ENCODE data around the gene CRB2.

DNA sequence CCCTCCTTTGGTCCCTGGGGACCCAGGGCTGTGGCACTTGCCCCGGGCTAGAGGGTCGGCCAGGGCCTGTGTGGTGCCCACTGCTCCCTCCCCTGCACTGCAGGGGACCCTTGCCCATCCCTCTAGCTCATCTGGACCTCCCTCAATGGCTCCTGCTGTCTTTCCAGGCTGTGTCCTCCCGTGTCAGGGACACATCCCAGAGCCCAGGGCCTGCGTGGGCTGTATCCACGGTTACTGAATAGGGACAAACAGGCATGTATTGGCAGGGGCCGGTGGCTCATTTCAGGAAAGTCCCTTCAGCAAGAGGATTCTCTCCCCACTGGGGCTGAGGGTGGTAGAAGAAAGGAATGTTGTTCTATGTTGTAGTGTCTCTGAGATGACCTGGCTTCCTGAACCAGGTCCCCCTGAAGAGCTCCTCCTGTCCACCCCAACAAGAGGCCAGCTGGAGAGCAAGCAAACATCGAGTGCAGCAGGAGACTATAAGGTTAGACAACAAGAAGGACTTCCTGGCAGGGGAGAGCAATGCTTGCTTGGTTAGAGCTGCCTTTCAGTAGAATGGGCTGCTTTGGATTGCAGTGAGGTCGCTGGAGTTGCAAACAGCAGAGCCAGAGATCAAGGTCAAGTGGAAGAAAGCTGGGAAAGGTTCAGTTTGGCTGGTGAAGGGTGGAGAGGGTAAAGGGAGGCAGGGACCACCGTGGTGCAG lies 1.0 kb upstream of the CRB2 start:
- TF ChIP-seq, protein P1, sequence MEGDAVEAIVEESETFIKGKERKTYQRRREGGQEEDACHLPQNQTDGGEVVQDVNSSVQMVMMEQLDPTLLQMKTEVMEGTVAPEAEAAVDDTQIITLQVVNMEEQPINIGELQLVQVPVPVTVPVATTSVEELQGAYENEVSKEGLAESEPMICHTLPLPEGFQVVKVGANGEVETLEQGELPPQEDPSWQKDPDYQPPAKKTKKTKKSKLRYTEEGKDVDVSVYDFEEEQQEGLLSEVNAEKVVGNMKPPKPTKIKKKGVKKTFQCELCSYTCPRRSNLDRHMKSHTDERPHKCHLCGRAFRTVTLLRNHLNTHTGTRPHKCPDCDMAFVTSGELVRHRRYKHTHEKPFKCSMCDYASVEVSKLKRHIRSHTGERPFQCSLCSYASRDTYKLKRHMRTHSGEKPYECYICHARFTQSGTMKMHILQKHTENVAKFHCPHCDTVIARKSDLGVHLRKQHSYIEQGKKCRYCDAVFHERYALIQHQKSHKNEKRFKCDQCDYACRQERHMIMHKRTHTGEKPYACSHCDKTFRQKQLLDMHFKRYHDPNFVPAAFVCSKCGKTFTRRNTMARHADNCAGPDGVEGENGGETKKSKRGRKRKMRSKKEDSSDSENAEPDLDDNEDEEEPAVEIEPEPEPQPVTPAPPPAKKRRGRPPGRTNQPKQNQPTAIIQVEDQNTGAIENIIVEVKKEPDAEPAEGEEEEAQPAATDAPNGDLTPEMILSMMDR (IDR thresholded peaks at IDR 0.05), result no peak
- TF ChIP-seq POLR2A (IDR thresholded peaks at IDR 0.05), result no peak

Measured in adrenal gland (tissue), 5 donors.